NCI-H2081 treated with DMSO at 0.1 percent for 48 hours (cell line): ENCODE data around the gene MYOZ2.

Source experiments
- DNase-seq: peaks from one replicate; lab custom pipeline; 2025; lab: John Stamatoyannopoulos, UW

MYOZ2 gene

DNA sequence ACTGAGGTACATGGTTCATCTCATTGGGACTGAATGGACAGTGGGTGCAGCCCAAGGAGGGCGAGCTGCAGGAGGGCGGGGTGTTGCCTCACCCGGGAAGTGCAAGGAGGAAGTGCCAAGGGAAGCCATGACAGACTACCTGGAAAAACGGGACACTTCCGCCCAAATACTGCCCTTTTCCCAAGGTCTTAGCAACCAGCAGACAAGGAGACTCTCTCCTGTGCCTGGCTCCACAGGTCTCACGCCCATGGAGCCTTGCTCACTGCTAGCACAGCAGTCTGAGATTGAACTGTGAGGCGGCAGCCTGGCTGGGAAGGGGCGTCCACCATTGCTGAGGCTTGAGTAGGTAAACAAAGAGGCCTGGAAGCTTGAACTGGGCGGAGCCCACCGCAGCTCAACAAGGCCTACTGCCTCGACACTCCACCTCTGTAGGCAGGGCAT lies 62.2 kb downstream of the MYOZ2 start:
- DNase-seq: no peak

GRCh38 chr4:119204916-119205315 lies 69.3 kb downstream of the MYOZ2 start:
- no peak for DNase-seq

DNA sequence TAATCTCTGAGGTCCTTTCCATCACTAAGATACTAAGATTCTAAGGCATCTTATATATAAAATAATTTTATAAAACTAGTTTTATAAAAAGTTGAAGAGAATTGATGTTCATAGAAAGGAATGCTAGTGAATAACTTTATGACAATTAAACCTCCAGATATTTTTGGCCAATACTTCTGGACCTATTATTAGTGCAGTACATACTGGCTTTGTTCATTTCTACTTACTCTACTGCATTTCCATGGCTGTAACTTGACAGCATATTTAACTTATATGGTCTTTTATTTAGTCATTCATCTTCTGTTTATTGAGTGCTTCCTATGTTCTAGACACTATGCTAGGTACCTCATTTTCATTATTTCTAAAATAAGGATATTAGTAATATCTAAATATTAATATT lies 70.1 kb downstream of the MYOZ2 start:
- DNase-seq: no peak

DNA sequence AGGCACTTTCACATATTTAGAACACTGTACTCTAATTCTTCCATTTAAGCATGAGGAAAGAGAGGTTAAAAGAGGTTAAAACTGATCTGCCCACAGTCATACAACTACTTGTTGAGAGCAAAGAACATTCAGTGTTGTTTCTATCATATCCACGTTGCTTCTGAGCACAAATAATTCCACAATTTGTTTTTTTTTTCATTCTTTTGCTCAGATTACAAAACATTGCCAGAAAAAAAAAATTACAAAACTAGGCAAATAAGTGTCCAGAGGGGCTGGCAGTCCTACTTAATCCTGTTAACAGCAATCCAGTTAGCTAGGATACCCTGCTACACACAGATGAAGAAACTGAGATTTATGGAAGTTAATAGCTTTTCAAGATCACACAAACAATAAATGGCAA lies 70.5 kb downstream of the MYOZ2 start:
- no peak for DNase-seq

DNA sequence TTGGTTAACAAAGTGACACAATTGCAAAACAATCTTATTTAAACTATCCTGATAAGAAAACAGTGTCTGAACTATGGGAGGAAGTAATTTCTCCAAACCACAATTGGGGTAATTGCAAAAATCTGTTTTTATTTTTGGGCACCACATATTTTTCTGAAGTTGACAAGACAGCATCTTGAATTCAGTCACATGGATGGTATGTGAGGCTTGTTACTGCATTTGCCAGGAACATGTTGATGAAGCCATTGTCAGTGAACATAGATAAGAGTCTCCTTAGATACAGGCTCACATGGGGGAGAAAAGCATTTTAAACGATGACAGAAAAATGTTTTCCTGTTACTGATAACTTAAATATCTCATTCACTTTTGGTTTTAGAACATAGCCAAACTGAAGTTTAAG lies 71.4 kb downstream of the MYOZ2 start:
- no peak for DNase-seq

DNA sequence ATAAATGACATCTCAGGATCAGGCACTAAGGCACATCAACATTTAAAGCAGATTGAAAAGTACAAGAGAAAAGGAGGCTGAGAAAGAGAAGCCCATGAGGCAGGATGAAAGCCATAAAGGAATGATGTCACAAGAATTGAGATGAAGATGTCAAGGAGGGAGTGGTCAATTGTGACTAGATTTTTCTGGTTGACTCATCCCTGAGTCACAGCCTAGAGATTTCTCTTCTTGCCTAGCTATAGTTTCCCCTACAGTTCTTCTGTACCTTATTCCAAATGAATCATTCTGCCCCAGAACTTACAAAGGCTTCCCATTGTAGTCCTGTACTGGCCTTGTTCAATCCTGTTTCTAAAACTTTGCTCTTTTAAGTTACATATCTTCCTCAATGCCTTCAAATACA lies 73.4 kb downstream of the MYOZ2 start:
- DNase-seq: no peak

DNA sequence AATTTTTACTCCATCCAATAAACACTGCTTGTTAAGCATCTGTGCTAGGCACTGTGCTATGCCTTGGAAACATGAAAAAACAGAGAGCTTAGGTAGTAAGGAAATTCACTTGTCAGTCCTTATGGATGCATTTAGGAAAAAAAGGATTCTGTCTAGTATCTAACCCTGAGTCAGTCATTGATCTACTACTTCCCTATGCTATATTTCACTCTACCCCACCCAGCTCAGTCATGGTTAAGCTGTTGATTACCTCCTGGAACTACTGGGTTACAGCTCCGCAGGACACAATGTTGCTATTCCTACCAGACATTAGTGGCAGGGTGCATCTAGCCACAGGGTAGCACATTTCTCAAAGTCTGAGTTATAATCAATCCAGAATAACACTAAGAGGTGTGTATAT lies 74.0 kb downstream of the MYOZ2 start:
- no peak for DNase-seq

- no peak for DNase-seq
Observed at GRCh38 chr4:119210775-119211174, 75.1 kb downstream of the MYOZ2 start.

DNA sequence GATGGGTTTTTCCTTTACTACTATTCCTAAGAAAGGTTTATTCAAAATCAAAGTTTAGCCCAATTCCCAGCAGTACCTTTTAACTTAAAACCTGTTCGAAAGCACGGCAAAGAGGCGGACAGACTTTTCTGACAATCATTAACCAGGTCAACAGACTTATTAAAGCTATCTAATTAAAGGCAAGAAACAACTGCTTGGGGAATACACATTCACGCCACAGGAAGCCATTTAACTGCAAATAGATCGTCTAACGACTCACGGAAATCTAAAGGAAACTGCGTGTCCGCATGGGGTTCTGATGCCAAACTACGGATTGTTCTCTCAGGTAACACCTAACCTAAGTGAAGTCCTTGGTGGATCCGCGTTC lies 76.2 kb downstream of the MYOZ2 start:
- DNase-seq: peak; percentile 62

- DNase-seq: peak; percentile 75
Observed at GRCh38 chr4:119212234-119212963, 76.8 kb downstream of the MYOZ2 start, which contains the start of gene USP53. USP53 (plus strand) TSS chr4:119212713; CDS start chr4:119239760, 27,047 bp downstream.

DNA sequence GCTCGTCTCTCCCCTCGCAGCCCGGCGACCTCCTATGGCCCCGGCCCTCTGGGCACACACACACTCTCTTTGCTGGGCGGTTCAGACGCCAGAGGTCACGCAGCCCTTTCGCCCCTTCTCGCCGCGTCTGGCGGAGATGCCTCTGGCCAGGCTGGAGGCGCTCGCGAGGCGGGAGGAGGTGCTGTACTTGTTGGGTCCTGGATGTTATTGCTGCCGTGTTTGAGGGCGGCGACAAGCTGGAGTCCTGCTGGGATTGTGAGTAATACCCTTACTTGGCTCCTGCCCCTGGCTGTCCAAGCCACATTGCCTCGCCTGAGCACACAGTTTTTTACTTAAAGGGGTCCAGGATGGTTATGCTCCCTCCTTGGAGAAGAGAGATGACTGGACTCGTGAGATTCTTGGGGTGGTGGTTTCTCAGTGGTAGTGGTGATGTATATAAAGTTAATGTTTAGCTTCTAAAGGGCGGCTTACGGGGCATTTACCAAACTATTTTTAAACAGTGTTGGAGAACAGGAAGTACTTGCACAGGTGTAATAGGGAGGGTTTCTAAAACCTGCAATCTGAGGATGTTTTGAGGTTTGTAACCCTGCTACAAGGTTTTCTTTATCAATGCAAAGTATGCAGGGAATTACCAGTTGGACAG lies 77.5 kb downstream of the MYOZ2 start:
- DNase-seq: no peak

DNA sequence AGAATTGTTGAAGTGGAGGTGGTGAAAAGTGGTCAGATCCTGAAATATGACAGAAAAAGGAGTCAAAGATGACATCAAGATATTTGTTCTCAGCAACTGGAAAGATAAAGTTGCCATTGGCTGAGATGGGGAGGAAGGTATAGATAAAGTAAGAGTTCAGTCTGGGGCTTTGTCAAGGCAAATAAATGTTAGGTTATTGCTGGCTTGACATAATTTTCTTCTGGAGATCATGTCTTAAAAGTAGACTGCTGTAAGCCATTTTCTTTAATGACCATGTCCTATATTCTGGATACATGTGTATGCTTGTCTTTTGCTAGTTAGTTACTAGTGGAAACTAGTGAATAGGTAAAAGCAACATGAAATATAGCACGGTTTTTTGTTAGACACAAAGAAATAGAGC lies 82.5 kb downstream of the MYOZ2 start:
- no peak for DNase-seq

DNA sequence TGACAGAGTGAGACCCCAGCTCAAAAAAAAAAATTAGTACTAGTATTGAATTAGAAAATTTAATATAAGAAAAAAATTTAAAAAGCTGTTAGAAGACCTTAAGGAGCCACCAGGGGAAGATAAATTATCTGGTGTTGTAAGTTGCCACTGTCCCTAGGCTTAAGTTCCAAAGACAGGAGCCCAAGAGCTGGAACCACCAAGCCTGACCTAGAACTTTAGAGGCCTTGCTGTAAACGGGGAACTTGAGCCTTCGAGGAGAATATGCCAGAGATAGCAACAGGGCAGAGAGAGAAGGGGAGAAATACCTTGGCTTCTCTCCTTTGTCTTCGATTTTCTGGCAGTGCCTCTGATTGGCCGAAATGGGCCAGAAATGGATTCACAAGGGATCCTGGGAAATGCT lies 85.8 kb downstream of the MYOZ2 start:
- DNase-seq: no peak

GRCh38 chr4:119227690-119228089 lies 92.1 kb downstream of the MYOZ2 start:
- no peak for DNase-seq

GRCh38 chr4:119228406-119228805 lies 92.8 kb downstream of the MYOZ2 start:
- DNase-seq: no peak

GRCh38 chr4:119229908-119230687 lies 94.5 kb downstream of the MYOZ2 start:
- no peak for DNase-seq

- DNase-seq: no peak
Observed at GRCh38 chr4:119231491-119231890, 95.9 kb downstream of the MYOZ2 start.

DNA sequence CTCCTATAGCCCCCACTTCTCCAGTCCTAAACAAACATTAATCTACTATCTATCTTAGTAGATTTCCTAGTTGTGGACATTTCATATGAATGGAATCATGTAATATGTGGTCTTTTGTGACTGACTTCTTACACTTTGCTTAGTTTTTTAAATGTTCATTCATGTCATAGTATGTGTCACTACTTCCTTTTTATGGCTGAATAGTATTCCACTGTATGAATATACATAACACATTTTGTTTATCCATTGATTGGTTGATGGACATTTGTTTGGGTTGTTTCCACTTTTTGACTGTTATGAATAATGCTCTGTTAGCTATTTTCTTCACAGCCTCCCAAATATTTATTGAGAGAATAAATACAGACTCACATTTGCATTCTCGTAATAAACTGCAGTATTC lies 96.7 kb downstream of the MYOZ2 start:
- no peak for DNase-seq

DNA sequence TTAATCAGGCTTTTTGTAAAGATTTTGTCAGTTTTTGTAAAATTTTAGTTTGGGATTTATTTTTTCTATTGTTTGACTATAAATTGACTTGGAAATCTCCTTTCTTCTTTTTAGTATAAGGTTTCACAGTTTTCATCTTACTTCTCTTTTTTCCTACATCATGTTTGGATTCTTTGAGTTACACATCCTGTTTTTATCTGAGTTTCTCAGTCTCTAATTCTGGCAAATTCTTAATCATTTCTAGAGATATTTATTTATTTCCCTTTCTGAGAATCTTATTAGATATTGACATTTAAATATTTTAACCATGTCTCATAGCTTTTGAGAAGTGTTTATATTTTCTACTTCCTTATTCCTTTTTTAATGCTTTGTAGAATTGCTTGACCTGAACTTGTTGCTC lies 97.6 kb downstream of the MYOZ2 start:
- DNase-seq: no peak

GRCh38 chr4:119233750-119234149 lies 98.1 kb downstream of the MYOZ2 start:
- DNase-seq: no peak

DNA sequence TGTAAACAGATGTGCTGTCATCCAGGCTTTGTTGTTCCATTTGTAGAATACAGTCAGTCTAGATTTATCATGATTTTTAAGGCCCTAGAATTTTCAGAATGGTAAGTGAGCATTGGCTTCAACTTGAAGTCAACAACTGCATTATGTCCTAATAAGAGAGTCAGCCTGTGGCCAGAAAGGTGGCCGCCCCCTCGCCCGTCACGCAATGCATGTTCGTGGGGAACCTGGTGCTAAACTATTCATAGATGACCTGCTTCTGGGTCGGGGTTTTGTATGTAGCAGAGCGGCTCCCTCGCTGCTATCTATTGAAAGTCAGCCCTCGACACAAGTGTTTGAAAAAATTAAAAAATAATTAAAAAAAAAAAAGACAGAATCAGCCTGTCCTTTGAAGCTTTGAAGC lies 101.6 kb downstream of the MYOZ2 start:
- no peak for DNase-seq
